Stimulated activated effector memory CD8-positive, alpha-beta T cell treated with anti-CD3 and anti-CD28 coated beads, Interleukin-12 subunit alpha, Interleukin-12 subunit beta, amount 100 ng/mL, for 72 hours (primary cell): ENCODE data around the gene LRTM2.

Experiments
- ATAC-seq: fragments of 150-1000 bp; cut with Tn5 transposase; 2 replicates; pipeline ENCODE4 v1.10.0; 2021
- DNase-seq, 2 donors: peaks; one replicate each; pipeline ENCODE4 v3.0.0; 2021 to 2022; ENCODE audit warnings: low spot score in 2 of 2
- H3K27ac Mint-ChIP-seq: one replicate; pipeline ENCODE4 v1.8.0; 2022; ENCODE audit warnings: mild to moderate bottlenecking, mixed read lengths
- H3K36me3 Mint-ChIP-seq: one replicate; pipeline ENCODE4 v1.8.0; 2022; ENCODE audit warnings: mild to moderate bottlenecking, mixed read lengths
- H3K4me1 Mint-ChIP-seq: one replicate; pipeline ENCODE4 v1.8.0; 2022; ENCODE audit warnings: mixed read lengths
- H3K4me3 Mint-ChIP-seq: one replicate; pipeline ENCODE4 v1.8.0; 2022; ENCODE audit warnings: mild to moderate bottlenecking, mixed read lengths
- H3K9me3 Mint-ChIP-seq: one replicate; pipeline ENCODE4 v1.8.0; 2022; ENCODE audit warnings: mixed read lengths

The LRTM2 gene

GRCh38 chr12:1870998-1871917 lies 50.9 kb downstream of the LRTM2 start:
- no peaks in the 10 kb centered on the region for H3K9me3 Mint-ChIP-seq
- H3K4me3 Mint-ChIP-seq: no peak overlapping the region
- no peaks in the 10 kb centered on the region for H3K36me3 Mint-ChIP-seq
- DNase-seq (no peak), ATAC-seq (no peak)
- H3K4me1 Mint-ChIP-seq: no peaks in the 10 kb centered on the region
- H3K27ac Mint-ChIP-seq: no peak overlapping the region

DNA sequence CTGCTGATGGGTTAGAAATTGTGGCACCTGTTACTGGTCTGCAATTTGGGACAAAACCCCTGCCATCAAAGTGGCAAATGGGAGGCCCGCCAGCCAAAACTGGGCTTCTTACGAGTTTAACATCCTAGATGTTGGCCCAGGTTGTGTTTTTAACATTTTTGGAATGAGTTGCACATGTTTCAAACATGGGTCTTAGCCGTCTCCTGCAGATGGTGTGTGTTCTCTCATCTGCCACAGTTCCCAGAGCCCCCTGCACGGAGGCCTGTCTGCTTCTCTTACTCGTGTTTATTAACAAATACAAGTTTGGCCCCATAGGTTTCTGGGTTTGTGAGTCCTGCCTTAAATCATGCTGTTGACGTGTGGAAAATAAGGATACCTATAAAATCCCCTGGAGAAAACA lies 51.6 kb downstream of the LRTM2 start:
- H3K4me3 Mint-ChIP-seq: no peak overlapping the region
- no peaks in the 10 kb centered on the region for H3K9me3 Mint-ChIP-seq
- no peak for ATAC-seq
- DNase-seq: peak in 1 of 2 donors; percentile 17
- H3K4me1 Mint-ChIP-seq: no peaks in the 10 kb centered on the region
- H3K27ac Mint-ChIP-seq: no peak overlapping the region
- H3K36me3 Mint-ChIP-seq: no peaks in the 10 kb centered on the region

DNA sequence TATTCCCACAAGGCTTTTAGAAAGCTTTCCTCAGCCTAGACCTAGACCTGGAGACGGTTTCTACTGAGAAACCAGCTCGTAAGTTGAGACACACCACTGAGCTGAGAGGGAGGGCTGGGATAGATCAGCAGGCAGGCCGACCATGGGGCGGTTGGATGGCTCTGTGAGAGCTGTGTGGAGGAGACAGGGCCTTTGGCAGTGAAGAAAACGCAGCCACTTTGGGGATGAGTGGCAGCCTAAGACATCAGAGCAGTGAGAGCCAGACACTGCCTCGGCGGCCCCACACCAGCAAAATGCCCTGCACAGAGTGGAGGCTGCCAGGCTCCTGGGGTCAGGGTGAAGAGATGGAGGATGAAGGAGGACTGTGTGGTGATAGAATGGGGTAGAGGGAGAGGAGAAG lies 52.1 kb downstream of the LRTM2 start:
- DNase-seq (peak in 1 of 2 donors; percentile 12), ATAC-seq (no peak)
- Mint-ChIP-seq H3K4me3 (no peak overlapping the region), H3K36me3 (no peaks in the 10 kb centered on the region), H3K4me1 (no peaks in the 10 kb centered on the region), H3K9me3 (no peaks in the 10 kb centered on the region), H3K27ac (peak overlapping the region; percentile 57)

- no peak overlapping the region for H3K4me3 Mint-ChIP-seq
- DNase-seq (peak in 1 of 2 donors; percentile 23), ATAC-seq (no peak)
- no peaks in the 10 kb centered on the region for H3K36me3 Mint-ChIP-seq
- H3K4me1 Mint-ChIP-seq: no peaks in the 10 kb centered on the region
- no peak overlapping the region for H3K27ac Mint-ChIP-seq
- H3K9me3 Mint-ChIP-seq: no peaks in the 10 kb centered on the region
Measured at GRCh38 chr12:1873531-1874510, 53.5 kb downstream of the LRTM2 start.

- DNase-seq (peak in 1 of 2 donors; percentile 38), ATAC-seq (no peak)
- H3K27ac Mint-ChIP-seq: no peak overlapping the region
- no peaks in the 10 kb centered on the region for H3K9me3 Mint-ChIP-seq
- H3K4me1 Mint-ChIP-seq: no peaks in the 10 kb centered on the region
- no peak overlapping the region for H3K4me3 Mint-ChIP-seq
- no peaks in the 10 kb centered on the region for H3K36me3 Mint-ChIP-seq
Measured at GRCh38 chr12:1875608-1876007, 55.2 kb downstream of the LRTM2 start.

GRCh38 chr12:1876086-1876485 lies 55.7 kb downstream of the LRTM2 start:
- no peak overlapping the region for H3K27ac Mint-ChIP-seq
- DNase-seq: no peak
- no peak overlapping the region for H3K4me3 Mint-ChIP-seq
- no peak for ATAC-seq
- H3K9me3 Mint-ChIP-seq: no peaks in the 10 kb centered on the region
- H3K4me1 Mint-ChIP-seq: no peaks in the 10 kb centered on the region
- no peaks in the 10 kb centered on the region for H3K36me3 Mint-ChIP-seq

GRCh38 chr12:1877169-1877878 lies 57.0 kb downstream of the LRTM2 start:
- Mint-ChIP-seq H3K4me1 (no peaks in the 10 kb centered on the region), H3K4me3 (no peak overlapping the region), H3K27ac (no peak overlapping the region), H3K9me3 (no peaks in the 10 kb centered on the region), H3K36me3 (no peaks in the 10 kb centered on the region)
- no peak for ATAC-seq
- peak in 1 of 2 donors; percentile 32 for DNase-seq

DNA sequence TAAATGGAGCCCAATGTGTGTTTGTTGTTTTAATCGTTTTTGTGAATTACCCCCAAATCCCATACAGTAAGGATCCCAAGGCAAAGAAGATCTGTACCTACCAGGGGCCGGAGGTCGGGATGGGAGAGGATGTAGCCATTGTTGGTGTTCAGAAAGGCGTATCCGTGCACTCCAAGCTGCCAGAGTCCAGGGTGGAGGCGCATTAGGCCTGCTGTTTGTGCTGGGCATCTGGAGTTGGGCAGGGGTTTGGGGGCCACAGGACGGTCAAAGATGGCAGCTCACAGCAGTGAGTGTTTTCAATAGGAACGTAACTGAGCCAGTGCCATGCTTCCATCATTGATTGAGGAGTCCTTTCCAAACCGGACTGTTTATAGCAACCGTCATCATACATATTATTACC lies 57.8 kb downstream of the LRTM2 start:
- Mint-ChIP-seq H3K36me3 (no peaks in the 10 kb centered on the region), H3K4me3 (no peak overlapping the region)

DNA sequence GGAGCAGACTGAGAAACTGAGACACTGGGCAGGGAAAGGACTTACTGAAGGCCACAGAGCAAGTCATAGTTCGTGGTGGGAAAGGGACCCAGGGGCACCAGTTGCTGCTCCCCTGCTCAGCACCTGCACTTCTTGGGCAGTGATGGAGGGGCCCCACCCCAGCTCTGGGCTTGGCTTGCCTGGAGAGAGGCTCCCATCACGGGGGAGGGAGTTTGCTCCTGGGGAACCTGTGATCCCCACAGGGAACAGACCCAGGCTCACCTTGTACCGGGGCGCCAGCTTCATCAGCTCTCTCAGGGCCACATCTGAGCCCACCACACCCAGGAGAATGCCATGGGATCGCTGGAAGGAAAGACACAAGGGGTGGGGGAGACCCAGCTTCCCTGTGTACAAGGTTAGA lies 58.3 kb downstream of the LRTM2 start:
- H3K36me3 Mint-ChIP-seq: no peaks in the 10 kb centered on the region
- no peak overlapping the region for H3K4me3 Mint-ChIP-seq
- no peak overlapping the region for H3K27ac Mint-ChIP-seq

More for the DNA sequence above, 57.8 kb downstream of the LRTM2 start:
- Mint-ChIP-seq H3K27ac (no peak overlapping the region), H3K4me1 (no peaks in the 10 kb centered on the region), H3K9me3 (no peaks in the 10 kb centered on the region)
- DNase-seq (peak in 1 of 2 donors; percentile 30), ATAC-seq (no peak)

DNA sequence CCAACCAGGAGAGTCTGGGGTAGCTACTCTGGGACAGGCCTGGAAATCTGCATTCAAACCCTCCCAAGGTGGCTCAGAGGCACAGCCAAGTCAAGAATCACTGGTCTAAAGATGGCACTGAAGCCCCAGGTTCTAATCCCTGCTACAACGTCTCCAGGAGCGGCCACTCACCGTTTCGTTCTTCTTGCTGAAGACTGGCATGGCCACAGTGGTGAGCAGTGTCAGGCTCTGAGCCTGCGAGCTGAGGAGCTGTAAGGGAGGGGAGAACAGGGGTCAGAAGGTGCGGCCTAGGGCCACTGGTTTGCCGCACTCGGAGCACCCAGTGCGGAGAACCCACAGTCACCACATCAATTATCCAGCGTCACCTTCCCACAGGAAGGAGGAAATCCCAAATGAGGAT lies 59.3 kb downstream of the LRTM2 start:
- Mint-ChIP-seq H3K36me3 (no peaks in the 10 kb centered on the region), H3K4me3 (no peak overlapping the region), H3K9me3 (no peaks in the 10 kb centered on the region), H3K27ac (no peak overlapping the region), H3K4me1 (no peaks in the 10 kb centered on the region)
- no peak for DNase-seq
- ATAC-seq: no peak

More for the DNA sequence above, 58.3 kb downstream of the LRTM2 start:
- ATAC-seq (no peak), DNase-seq (peak in 1 of 2 donors; percentile 32)
- Mint-ChIP-seq H3K9me3 (no peaks in the 10 kb centered on the region), H3K4me1 (no peaks in the 10 kb centered on the region)

DNA sequence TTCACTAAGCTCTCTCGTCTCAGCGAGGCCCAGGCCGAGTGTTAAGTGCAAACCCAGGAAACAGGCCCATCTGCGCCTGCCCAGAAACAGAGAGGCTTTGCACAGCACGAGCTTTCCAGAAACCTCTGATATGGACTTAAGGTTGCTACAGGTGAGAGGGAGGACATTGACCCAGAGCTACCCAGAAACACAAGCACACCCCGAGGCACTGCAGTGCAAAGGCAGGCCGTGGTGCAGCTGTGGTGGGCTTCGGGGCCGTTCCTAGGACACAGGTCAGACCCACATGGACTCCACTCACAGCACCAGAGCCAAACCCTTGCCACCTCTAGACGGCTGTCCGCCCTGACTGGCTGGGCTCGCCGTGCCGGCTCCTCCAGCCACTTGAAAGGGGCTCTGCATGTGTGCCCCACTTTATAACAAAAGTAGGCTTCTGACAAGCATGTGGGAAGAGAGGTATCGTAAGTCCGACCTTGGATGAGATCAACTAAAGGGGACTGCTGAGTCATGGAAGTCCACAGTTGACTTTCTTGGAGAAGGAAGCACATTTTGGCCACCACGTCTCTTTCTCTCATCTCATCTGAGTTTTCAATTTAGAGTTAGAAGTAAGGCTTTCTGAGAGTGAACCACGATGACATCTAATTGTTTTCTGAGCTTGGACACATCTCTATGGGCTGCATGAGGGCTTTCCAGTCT lies 59.9 kb downstream of the LRTM2 start:
- Mint-ChIP-seq H3K9me3 (no peaks in the 10 kb centered on the region), H3K36me3 (no peaks in the 10 kb centered on the region), H3K4me1 (no peaks in the 10 kb centered on the region), H3K4me3 (no peak overlapping the region), H3K27ac (no peak overlapping the region)
- no peak for ATAC-seq
- peak in 1 of 2 donors; percentile 36 for DNase-seq

DNA sequence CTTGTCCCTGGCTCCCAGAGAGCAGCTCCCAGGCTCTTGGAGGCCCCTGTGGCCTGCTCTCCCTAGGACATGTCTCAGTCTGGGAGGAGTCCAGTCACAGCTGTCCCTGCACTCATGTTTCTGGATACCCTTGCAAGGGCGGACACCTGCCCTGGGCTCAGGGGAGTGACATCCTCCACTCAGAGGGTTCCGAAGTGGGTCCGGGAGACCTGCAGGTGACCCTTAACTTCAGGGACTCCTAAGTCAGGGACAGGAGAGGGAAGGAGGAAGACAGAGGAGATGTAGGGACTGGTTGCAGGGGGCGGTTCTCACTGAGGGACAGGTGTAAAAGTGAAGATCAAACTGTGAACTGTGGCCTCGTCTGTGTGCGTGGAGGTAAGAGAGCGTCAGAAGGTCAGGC lies 60.5 kb downstream of the LRTM2 start:
- Mint-ChIP-seq H3K4me3 (no peak overlapping the region), H3K27ac (no peak overlapping the region), H3K9me3 (no peaks in the 10 kb centered on the region), H3K36me3 (no peaks in the 10 kb centered on the region), H3K4me1 (no peaks in the 10 kb centered on the region)
- DNase-seq (peak in 1 of 2 donors; percentile 26), ATAC-seq (no peak)

- H3K27ac Mint-ChIP-seq: no peak overlapping the region
- no peak overlapping the region for H3K4me3 Mint-ChIP-seq
- DNase-seq (peak in 1 of 2 donors; percentile 28), ATAC-seq (no peak)
- H3K9me3 Mint-ChIP-seq: no peaks in the 10 kb centered on the region
- no peaks in the 10 kb centered on the region for H3K4me1 Mint-ChIP-seq
- H3K36me3 Mint-ChIP-seq: no peaks in the 10 kb centered on the region
Measured at GRCh38 chr12:1881301-1881700, 60.9 kb downstream of the LRTM2 start.

DNA sequence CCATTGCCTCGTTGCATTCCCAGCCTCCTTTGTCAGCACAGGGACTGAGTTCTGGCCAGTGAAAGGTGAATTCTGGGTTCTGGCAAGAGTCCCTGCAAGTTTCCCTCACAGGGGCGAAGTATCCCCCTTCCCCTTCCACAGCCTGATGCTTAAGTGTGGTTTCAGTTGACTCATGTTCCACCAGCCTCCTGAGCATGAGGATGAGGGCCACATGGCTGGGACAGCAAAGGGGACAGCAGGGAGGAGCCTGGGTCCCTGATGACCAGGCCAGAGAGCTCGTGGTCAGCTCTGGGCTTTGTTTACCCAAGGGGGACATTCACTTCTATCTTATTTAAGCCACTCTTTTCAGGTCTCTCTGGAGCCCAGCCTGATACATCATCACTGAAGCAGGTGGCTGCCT lies 61.6 kb downstream of the LRTM2 start:
- H3K36me3 Mint-ChIP-seq: no peaks in the 10 kb centered on the region
- DNase-seq: peak in 1 of 2 donors; percentile 30

More for the DNA sequence above, 61.6 kb downstream of the LRTM2 start:
- Mint-ChIP-seq H3K27ac (no peak overlapping the region), H3K9me3 (no peaks in the 10 kb centered on the region), H3K4me3 (no peak overlapping the region), H3K4me1 (no peaks in the 10 kb centered on the region)
- no peak for ATAC-seq
